HG03342 (cell line): ENCODE data around the gene CRELD2.
"Not testable (repeated sequence)": the region's sequence is repeated elsewhere in the genome, so short reads cannot be mapped to it uniquely, and the experiment has no call there.

Experiments used
- ATAC-seq: cut with Tn5 transposase; IDR thresholded peaks from one replicate; pipeline ENCODE4 v1.9.1; 2021; ENCODE audit warnings: mild to moderate bottlenecking, moderate library complexity; ENCODE audit not compliant: unreplicated experiment

The CRELD2 gene

GRCh38 chr22:49943405-49943765 is 25.0 kb downstream of the CRELD2 start:
- no peak for ATAC-seq

GRCh38 chr22:49943771-49944398 is 25.5 kb downstream of the CRELD2 start:
- no peak for ATAC-seq

GRCh38 chr22:49944399-49944891 is 26.0 kb downstream of the CRELD2 start:
- ATAC-seq, result no peak

- ATAC-seq, result not testable (repeated sequence)
Observed at GRCh38 chr22:49945042-49945794, 26.8 kb downstream of the CRELD2 start.

- ATAC-seq, result no peak
Observed at GRCh38 chr22:49946612-49947295, 28.3 kb downstream of the CRELD2 start.

- no peak for ATAC-seq
Observed at GRCh38 chr22:49947296-49947622, 28.8 kb downstream of the CRELD2 start.

GRCh38 chr22:49948116-49948957 is 29.9 kb downstream of the CRELD2 start:
- no peak for ATAC-seq

GRCh38 chr22:49948958-49949913 is 30.8 kb downstream of the CRELD2 start:
- ATAC-seq, result no peak

GRCh38 chr22:49949914-49950292 is 31.5 kb downstream of the CRELD2 start:
- no peak for ATAC-seq

- no peak for ATAC-seq
Observed at GRCh38 chr22:49950396-49950994, 32.1 kb downstream of the CRELD2 start.

GRCh38 chr22:49951000-49951677 is 32.7 kb downstream of the CRELD2 start:
- no peak for ATAC-seq

- no peak for ATAC-seq
Observed at GRCh38 chr22:49951678-49951985, 33.2 kb downstream of the CRELD2 start.

- ATAC-seq, result no peak
Observed at GRCh38 chr22:49951986-49952896, 33.8 kb downstream of the CRELD2 start.

GRCh38 chr22:49953027-49953679 is 34.7 kb downstream of the CRELD2 start:
- no peak for ATAC-seq

- no peak for ATAC-seq
Observed at GRCh38 chr22:49953680-49954344, 35.4 kb downstream of the CRELD2 start.

GRCh38 chr22:49954354-49954753 is 35.9 kb downstream of the CRELD2 start:
- ATAC-seq, result no peak

GRCh38 chr22:49954991-49955580 is 36.7 kb downstream of the CRELD2 start:
- no peak for ATAC-seq
